A673 (cell line): ENCODE results near the gene LRRTM3.

ENCODE experiments used
- CTCF ChIP-seq: fragments of 300-800, 200-600 bp; sonication (generic); conservative IDR thresholded peaks from 2 replicates; pipeline ENCODE4 v1.5.1; 2017; ENCODE audit warnings: low read depth, mild to moderate bottlenecking, antibody characterized with exemption, low read length, moderate library complexity, mixed read lengths
- EZH2 ChIP-seq: fragments of 200-600 bp; sonication (generic); IDR thresholded peaks from 2 replicates; pipeline ENCODE4 v1.6.1; 2017; ENCODE audit warnings: borderline replicate concordance, low read depth, mild to moderate bottlenecking, mixed read lengths, antibody characterized with exemption, low read length; ENCODE audit not compliant: poor library complexity, severe bottlenecking

- TF ChIP-seq CTCF (no peak), EZH2 (no peak)
Observed at GRCh38 chr10:66882271-66882670, 43.6 kb upstream of the LRRTM3 start.
